ENCODE measurements around the gene BRD1. TPM values are rescaled to one million over a fixed set of nuclear protein-coding genes. Genes with fewer than 3 reads are reported as not detected.

BRD1 gene
- total RNA-seq, 4 donors from 2014 or later, result 15.6 to 25.2 (median 18.1) TPM

GRCh38 chr22:49817359-49817758, 10.3 kb downstream of the BRD1 start:
- ATAC-seq, result no peak
- Histone ChIP-seq H3K36me3 (peaks cover 0 to 35% of the 10 kb centered on the region in 2 donors), H3K4me3 (no peak overlapping the region), H3K4me1 (peaks cover 18 to 39% of the 10 kb centered on the region in 2 donors), H3K27ac (no peak overlapping the region), H3K9me3 (no peaks in the 10 kb centered on the region), H3K27me3 (no peaks in the 10 kb centered on the region)
- DNase-seq, result no peak
- no peak for TF ChIP-seq CTCF (IDR thresholded peaks at IDR 0.05 in 4 of 5, conservative IDR thresholded peaks at IDR 0.05 in 1 of 5)
- no peak for TF ChIP-seq POLR2A (IDR thresholded peaks at IDR 0.05)
- in situ Hi-C loops (cut with MboI; ENCODE audit: low sequenced_read_pairs in 4 of 4), result no loop called here
- intact Hi-C loops (cut with DNase I; ENCODE audit: low total_unique reads), result no loop called here

GRCh38 chr22:49815641-49816091, 12.0 kb downstream of the BRD1 start:
- DNase-seq, result no peak
- no peak for ATAC-seq
- Histone ChIP-seq H3K27me3 (no peaks in the 10 kb centered on the region), H3K36me3 (peaks cover 0 to 22% of the 10 kb centered on the region in 2 donors), H3K27ac (no peak overlapping the region), H3K9me3 (no peaks in the 10 kb centered on the region), H3K4me1 (peaks cover 11 to 23% of the 10 kb centered on the region in 2 donors), H3K4me3 (no peak overlapping the region)
- in situ Hi-C loops (cut with MboI; ENCODE audit: low sequenced_read_pairs in 4 of 4), result no loop called here
- no peak for TF ChIP-seq CTCF (IDR thresholded peaks at IDR 0.05 in 4 of 5, conservative IDR thresholded peaks at IDR 0.05 in 1 of 5)
- TF ChIP-seq POLR2A (IDR thresholded peaks at IDR 0.05), result no peak
- intact Hi-C loops (cut with DNase I; ENCODE audit: low total_unique reads), result no loop called here

GRCh38 chr22:49814856-49815255, 12.8 kb downstream of the BRD1 start:
- in situ Hi-C loops (cut with MboI; ENCODE audit: low sequenced_read_pairs in 4 of 4) (no loop called here), intact Hi-C loops (cut with DNase I; ENCODE audit: low total_unique reads) (no loop called here)
- Histone ChIP-seq H3K4me1 (peaks cover 19 to 24% of the 10 kb centered on the region in 2 donors), H3K27ac (no peak overlapping the region), H3K9me3 (no peaks in the 10 kb centered on the region), H3K36me3 (peaks cover 0 to 22% of the 10 kb centered on the region in 2 donors), H3K4me3 (no peak overlapping the region), H3K27me3 (no peaks in the 10 kb centered on the region)
- ATAC-seq, result no peak
- no peak for DNase-seq
- TF ChIP-seq POLR2A (IDR thresholded peaks at IDR 0.05), result no peak

- ATAC-seq (no peak), DNase-seq (no peak)
- H3K4me3 ChIP-seq, result no peak overlapping the region
- TF ChIP-seq CTCF (IDR thresholded peaks at IDR 0.05 in 4 of 5, conservative IDR thresholded peaks at IDR 0.05 in 1 of 5) (no peak), POLR2A (IDR thresholded peaks at IDR 0.05) (no peak)
- peaks cover 0 to 22% of the 10 kb centered on the region in 2 donors for H3K36me3 ChIP-seq
- H3K4me1 ChIP-seq, result peaks cover 25 to 29% of the 10 kb centered on the region in 2 donors
- no peaks in the 10 kb centered on the region for H3K9me3 ChIP-seq
- H3K27me3 ChIP-seq, result no peaks in the 10 kb centered on the region
- in situ Hi-C loops (cut with MboI; ENCODE audit: low sequenced_read_pairs in 4 of 4), result no loop called here
- H3K27ac ChIP-seq, result no peak overlapping the region
- intact Hi-C loops (cut with DNase I; ENCODE audit: low total_unique reads), result no loop called here
Measured at GRCh38 chr22:49814164-49814686, 13.4 kb downstream of the BRD1 start.

GRCh38 chr22:49812838-49813237, 14.8 kb downstream of the BRD1 start:
- intact Hi-C loops (cut with DNase I; ENCODE audit: low total_unique reads) (no loop called here), in situ Hi-C loops (cut with MboI; ENCODE audit: low sequenced_read_pairs in 4 of 4) (no loop called here)
- Histone ChIP-seq H3K9me3 (no peaks in the 10 kb centered on the region), H3K4me3 (no peak overlapping the region), H3K4me1 (peaks cover 37 to 40% of the 10 kb centered on the region in 2 donors), H3K27me3 (no peaks in the 10 kb centered on the region), H3K27ac (no peak overlapping the region), H3K36me3 (peaks cover 0 to 11% of the 10 kb centered on the region in 2 donors)
- ATAC-seq, result peak in 1 of 2 donors; percentile 42
- TF ChIP-seq POLR2A (IDR thresholded peaks at IDR 0.05) (no peak), CTCF (IDR thresholded peaks at IDR 0.05 in 4 of 5, conservative IDR thresholded peaks at IDR 0.05 in 1 of 5) (no peak)
- peak in 1 of 2 donors; percentile 38 for DNase-seq

Data from gastrocnemius medialis (tissue), 4 donors.